ENCODE data around the gene NMB.

DNA sequence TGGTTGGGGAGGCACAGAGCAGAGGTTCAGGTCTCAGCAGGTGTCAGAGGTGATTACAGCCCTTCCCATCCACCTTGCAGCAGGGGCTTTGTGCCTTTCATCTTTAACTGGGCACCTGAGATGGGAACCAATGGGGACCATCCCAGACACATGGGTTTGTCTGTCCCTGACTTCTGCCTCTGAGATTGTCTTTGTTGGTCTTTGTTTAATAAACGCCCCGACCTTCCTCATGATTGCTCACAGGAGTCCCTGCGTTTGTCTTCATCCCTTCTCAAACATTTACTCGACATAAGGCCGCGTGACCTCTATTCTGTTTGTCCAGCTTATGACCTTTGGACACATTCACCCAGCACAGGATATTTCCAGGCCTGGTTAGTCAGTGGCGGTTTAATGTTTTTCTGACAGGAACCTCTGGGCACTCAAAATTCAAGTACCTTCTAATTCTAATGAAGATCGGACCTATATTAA, 51.3 kb downstream of the NMB start:
- TF ChIP-seq, protein P1, sequence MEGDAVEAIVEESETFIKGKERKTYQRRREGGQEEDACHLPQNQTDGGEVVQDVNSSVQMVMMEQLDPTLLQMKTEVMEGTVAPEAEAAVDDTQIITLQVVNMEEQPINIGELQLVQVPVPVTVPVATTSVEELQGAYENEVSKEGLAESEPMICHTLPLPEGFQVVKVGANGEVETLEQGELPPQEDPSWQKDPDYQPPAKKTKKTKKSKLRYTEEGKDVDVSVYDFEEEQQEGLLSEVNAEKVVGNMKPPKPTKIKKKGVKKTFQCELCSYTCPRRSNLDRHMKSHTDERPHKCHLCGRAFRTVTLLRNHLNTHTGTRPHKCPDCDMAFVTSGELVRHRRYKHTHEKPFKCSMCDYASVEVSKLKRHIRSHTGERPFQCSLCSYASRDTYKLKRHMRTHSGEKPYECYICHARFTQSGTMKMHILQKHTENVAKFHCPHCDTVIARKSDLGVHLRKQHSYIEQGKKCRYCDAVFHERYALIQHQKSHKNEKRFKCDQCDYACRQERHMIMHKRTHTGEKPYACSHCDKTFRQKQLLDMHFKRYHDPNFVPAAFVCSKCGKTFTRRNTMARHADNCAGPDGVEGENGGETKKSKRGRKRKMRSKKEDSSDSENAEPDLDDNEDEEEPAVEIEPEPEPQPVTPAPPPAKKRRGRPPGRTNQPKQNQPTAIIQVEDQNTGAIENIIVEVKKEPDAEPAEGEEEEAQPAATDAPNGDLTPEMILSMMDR (conservative IDR thresholded peaks at IDR 0.05; ENCODE audit: low read depth in 2 of 2): no peak
- TF ChIP-seq CREB1 (CRISPR knock-in tag; IDR thresholded peaks at IDR 0.05; ENCODE audit: low read depth) (no peak), EZH2phosphoT487 (IDR thresholded peaks at IDR 0.05; ENCODE audit: unreplicated experiment) (no peak)
- TF ChIP-seq, protein P2, sequence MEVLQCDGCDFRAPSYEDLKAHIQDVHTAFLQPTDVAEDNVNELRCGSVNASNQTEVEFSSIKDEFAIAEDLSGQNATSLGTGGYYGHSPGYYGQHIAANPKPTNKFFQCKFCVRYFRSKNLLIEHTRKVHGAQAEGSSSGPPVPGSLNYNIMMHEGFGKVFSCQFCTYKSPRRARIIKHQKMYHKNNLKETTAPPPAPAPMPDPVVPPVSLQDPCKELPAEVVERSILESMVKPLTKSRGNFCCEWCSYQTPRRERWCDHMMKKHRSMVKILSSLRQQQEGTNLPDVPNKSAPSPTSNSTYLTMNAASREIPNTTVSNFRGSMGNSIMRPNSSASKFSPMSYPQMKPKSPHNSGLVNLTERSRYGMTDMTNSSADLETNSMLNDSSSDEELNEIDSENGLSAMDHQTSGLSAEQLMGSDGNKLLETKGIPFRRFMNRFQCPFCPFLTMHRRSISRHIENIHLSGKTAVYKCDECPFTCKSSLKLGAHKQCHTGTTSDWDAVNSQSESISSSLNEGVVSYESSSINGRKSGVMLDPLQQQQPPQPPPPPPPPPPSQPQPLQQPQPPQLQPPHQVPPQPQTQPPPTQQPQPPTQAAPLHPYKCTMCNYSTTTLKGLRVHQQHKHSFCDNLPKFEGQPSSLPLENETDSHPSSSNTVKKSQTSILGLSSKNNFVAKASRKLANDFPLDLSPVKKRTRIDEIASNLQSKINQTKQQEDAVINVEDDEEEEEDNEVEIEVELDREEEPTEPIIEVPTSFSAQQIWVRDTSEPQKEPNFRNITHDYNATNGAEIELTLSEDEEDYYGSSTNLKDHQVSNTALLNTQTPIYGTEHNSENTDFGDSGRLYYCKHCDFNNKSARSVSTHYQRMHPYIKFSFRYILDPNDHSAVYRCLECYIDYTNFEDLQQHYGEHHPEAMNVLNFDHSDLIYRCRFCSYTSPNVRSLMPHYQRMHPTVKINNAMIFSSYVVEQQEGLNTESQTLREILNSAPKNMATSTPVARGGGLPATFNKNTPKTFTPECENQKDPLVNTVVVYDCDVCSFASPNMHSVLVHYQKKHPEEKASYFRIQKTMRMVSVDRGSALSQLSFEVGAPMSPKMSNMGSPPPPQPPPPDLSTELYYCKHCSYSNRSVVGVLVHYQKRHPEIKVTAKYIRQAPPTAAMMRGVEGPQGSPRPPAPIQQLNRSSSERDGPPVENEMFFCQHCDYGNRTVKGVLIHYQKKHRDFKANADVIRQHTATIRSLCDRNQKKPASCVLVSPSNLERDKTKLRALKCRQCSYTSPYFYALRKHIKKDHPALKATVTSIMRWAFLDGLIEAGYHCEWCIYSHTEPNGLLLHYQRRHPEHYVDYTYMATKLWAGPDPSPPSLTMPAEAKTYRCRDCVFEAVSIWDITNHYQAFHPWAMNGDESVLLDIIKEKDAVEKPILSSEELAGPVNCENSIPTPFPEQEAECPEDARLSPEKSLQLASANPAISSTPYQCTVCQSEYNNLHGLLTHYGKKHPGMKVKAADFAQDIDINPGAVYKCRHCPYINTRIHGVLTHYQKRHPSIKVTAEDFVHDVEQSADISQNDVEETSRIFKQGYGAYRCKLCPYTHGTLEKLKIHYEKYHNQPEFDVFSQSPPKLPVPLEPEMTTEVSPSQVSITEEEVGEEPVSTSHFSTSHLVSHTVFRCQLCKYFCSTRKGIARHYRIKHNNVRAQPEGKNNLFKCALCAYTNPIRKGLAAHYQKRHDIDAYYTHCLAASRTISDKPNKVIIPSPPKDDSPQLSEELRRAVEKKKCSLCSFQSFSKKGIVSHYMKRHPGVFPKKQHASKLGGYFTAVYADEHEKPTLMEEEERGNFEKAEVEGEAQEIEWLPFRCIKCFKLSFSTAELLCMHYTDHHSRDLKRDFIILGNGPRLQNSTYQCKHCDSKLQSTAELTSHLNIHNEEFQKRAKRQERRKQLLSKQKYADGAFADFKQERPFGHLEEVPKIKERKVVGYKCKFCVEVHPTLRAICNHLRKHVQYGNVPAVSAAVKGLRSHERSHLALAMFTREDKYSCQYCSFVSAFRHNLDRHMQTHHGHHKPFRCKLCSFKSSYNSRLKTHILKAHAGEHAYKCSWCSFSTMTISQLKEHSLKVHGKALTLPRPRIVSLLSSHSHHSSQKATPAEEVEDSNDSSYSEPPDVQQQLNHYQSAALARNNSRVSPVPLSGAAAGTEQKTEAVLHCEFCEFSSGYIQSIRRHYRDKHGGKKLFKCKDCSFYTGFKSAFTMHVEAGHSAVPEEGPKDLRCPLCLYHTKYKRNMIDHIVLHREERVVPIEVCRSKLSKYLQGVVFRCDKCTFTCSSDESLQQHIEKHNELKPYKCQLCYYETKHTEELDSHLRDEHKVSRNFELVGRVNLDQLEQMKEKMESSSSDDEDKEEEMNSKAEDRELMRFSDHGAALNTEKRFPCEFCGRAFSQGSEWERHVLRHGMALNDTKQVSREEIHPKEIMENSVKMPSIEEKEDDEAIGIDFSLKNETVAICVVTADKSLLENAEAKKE (CRISPR knock-in tag; IDR thresholded peaks at IDR 0.05): no peak
